GM18867 (cell line): Measurements from ENCODE around the gene TBX4.
"Not testable (repeated sequence)": the region's sequence is repeated elsewhere in the genome, so short reads cannot be mapped to it uniquely, and the experiment has no call there.

Source experiments
- ATAC-seq: cut with Tn5 transposase; IDR thresholded peaks from one replicate; pipeline ENCODE4 v1.9.1; 2021; ENCODE audit warnings: mild to moderate bottlenecking, moderate library complexity; ENCODE audit not compliant: unreplicated experiment

TBX4 gene

GRCh38 chr17:61480414-61480807, 28.2 kb downstream of the TBX4 start:
- ATAC-seq: no peak

- ATAC-seq: no peak
These were observed 29.2 kb downstream of the TBX4 start for GRCh38 chr17:61481421-61481820.

- no peak for ATAC-seq
These were observed 30.2 kb downstream of the TBX4 start for GRCh38 chr17:61482467-61482866.

- no peak for ATAC-seq
These were observed 31.5 kb downstream of the TBX4 start for GRCh38 chr17:61483778-61484116.

GRCh38 chr17:61484174-61484573, 32.0 kb downstream of the TBX4 start:
- no peak for ATAC-seq

- ATAC-seq: no peak
These were observed 33.0 kb downstream of the TBX4 start for GRCh38 chr17:61485067-61485775.

GRCh38 chr17:61486135-61487120, 34.2 kb downstream of the TBX4 start:
- ATAC-seq: no peak

GRCh38 chr17:61487161-61487988, 35.2 kb downstream of the TBX4 start:
- ATAC-seq: no peak

- ATAC-seq: no peak
These were observed 35.9 kb downstream of the TBX4 start for GRCh38 chr17:61487989-61488595.

GRCh38 chr17:61488878-61489718, 36.9 kb downstream of the TBX4 start:
- no peak for ATAC-seq

GRCh38 chr17:61489719-61490490, 37.7 kb downstream of the TBX4 start:
- ATAC-seq: no peak

GRCh38 chr17:61490540-61490975, 38.3 kb downstream of the TBX4 start:
- no peak for ATAC-seq

GRCh38 chr17:61491981-61492380, 39.8 kb downstream of the TBX4 start:
- no peak for ATAC-seq

GRCh38 chr17:61492759-61493526, 40.7 kb downstream of the TBX4 start:
- ATAC-seq: no peak

- not testable (repeated sequence) for ATAC-seq
These were observed 41.7 kb downstream of the TBX4 start for GRCh38 chr17:61493830-61494324.

- no peak for ATAC-seq
These were observed 42.3 kb downstream of the TBX4 start for GRCh38 chr17:61494325-61495160.

GRCh38 chr17:61495161-61495857, 43.1 kb downstream of the TBX4 start:
- no peak for ATAC-seq
